GM12864 (cell line): Measurements from ENCODE around the gene ZMYND11.

Source experiments
- DNase-seq: peaks from one replicate; pipeline ENCODE4 v3.0.0-alpha.2; 2011; ENCODE audit warnings: low read depth
- H3K4me3 ChIP-seq: 2 replicates; pipeline ENCODE4 v1.5.1; 2011; ENCODE audit warnings: mild to moderate bottlenecking, low read depth, low read length, control low read depth
- CTCF ChIP-seq: IDR thresholded peaks from 2 replicates; pipeline ENCODE4 v1.5.1; 2011; ENCODE audit warnings: low read depth, mild to moderate bottlenecking, moderate library complexity, low read length, control low read depth, inconsistent platforms; ENCODE audit errors: missing control alignments

Gene ZMYND11

GRCh38 chr10:241451-241850, 106.2 kb downstream of the ZMYND11 start:
- no peak overlapping the region for H3K4me3 ChIP-seq
- no peak for DNase-seq
- no peak for TF ChIP-seq CTCF

GRCh38 chr10:241966-242643, 106.8 kb downstream of the ZMYND11 start:
- DNase-seq: no peak
- TF ChIP-seq CTCF: no peak
- H3K4me3 ChIP-seq: no peak overlapping the region

DNA sequence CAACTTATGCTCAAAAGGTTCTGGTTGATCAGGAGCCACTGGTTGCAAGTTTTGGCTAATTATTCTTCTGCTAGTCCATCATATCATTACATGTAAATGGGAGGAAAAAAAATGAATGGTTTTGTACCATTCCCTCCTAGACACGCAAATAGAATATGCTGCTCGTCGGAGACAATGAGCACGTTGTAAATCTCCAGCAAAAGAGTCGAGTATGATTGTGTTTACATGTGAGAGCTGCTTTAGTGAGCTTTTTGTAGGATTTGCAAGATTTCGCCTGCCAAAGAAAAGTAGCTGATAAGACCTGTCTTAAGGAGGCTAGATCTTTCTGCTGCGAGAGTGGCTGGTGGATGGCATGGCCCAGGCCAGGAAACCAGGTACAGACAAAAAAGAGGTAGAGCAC, 109.0 kb downstream of the ZMYND11 start:
- no peak for DNase-seq
- H3K4me3 ChIP-seq: no peak overlapping the region
- no peak for TF ChIP-seq CTCF

DNA sequence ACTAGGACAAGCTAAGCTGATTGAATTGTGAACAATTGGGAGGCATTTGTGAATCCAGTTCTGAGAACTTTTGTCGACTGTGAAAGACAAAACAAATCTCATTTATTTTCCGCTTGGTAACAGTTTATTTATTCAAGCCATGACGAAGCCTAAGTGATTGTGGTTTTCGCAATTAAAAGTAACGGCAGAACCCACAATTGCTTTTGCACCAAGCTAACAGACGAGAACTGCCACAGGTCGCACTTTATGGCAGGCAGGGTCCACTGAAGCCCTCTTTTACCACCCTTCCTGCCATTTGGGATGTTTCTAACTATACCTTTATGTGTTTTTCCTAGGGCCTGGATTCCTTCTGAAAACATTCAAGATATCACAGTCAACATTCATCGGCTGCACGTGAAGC, 111.2 kb downstream of the ZMYND11 start:
- no peak for DNase-seq
- TF ChIP-seq CTCF: no peak
- H3K4me3 ChIP-seq: no peak overlapping the region

DNA sequence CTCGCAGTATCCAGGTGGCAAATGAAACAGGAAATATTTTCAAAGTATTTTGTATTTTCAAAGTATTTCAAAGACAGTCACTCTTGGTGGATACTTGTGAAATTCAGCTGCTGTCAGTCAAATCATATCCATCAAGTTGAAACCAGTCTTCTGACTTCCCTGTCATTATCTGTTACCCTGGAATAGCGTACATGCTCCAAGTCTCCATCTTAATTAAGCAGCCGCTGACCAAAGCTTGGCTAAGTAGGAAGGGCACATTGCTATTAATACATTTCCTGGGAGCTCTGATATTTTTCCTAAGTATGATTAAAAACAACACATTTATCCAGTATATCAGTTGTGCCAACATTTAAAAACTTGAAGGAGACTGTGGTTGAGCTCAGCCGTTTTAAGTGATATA, 112.2 kb downstream of the ZMYND11 start:
- no peak overlapping the region for H3K4me3 ChIP-seq
- DNase-seq: no peak
- TF ChIP-seq CTCF: no peak

- DNase-seq: no peak
- TF ChIP-seq CTCF: no peak
- no peak overlapping the region for H3K4me3 ChIP-seq
Measured at GRCh38 chr10:248307-248706, 113.1 kb downstream of the ZMYND11 start.

GRCh38 chr10:251982-252582, 116.8 kb downstream of the ZMYND11 start:
- DNase-seq: no peak
- no peak for TF ChIP-seq CTCF
- no peak overlapping the region for H3K4me3 ChIP-seq
